GM21723 (cell line): ENCODE data around the gene RGS5.

Source experiments
- ATAC-seq: cut with Tn5 transposase; IDR thresholded peaks from one replicate; pipeline ENCODE4 v1.9.1; 2021; ENCODE audit warnings: mild to moderate bottlenecking, moderate library complexity; ENCODE audit not compliant: unreplicated experiment

The RGS5 gene

DNA sequence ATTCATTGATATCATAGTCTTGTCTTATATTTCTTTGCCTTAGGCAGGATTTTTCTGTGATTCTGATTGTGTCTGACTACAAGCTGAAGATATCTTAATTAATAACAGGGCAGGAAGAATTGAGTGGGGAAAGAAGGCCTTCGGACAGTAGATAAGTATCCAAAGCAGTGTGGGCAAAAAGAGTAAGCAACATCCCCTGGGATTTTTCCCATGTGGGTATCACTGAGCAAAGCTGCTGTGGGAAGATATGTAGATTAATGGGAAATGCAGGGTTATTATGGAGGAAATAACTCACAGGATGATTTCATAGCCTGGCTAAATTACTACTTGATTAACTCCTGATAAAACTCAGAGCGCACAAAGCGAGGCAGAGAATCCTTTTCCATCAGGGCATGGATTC, 55.7 kb downstream of the RGS5 start:
- no peak for ATAC-seq

DNA sequence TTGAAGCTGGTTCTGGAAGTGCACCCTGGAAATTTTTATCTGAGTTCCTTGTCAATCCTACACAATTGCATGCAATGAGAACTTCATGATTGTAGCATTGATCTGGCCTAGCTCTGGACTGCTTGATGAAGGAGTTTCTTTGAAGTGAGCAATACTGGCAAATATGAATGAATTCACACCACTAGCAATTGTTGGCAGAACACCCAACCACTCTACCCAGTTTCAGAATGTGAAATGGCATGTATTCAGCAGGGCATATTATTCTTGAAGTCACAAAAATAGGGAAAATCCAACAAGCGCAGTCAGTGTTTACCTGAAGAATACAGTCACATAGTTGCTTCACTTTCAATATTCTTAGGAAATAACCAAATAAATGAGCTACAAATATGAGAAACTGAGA, 57.3 kb downstream of the RGS5 start:
- ATAC-seq, result no peak

DNA sequence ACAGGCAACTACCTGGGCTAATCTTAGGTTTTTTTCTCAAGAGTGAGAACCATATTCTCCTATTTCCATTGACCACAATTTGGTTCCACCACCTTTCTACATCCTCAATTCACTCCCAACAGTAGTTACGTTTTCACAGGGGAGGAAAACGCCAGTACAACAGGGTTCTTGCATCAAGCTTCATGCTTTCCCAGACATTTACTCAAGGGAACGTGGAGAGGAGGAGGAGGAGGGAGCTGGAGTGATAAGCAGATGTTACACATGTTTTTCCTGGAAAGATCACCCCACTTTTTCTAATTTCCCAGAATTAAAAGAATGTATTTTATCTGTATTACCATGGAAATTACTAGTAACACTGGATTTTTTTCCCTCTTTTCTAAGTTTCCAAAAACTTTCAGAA, 58.3 kb downstream of the RGS5 start:
- ATAC-seq, result no peak

DNA sequence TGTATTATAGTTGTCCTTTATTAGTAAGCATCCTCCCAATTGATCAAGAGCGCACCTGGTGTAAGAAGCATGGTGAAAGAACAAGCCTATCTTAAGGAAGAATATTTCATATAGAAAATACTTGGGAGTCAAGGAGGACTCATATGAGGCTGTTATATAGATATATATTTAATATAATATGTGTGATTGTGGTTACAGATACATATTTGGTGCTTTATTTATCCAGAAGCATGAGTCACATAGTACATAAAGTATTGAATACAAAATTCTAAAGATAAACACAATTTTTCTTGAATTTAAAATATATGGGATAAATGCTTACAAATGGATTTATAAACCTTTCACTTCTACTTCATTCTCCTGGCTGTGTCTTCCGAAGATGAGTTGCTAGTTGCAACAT, 60.6 kb downstream of the RGS5 start:
- no peak for ATAC-seq

DNA sequence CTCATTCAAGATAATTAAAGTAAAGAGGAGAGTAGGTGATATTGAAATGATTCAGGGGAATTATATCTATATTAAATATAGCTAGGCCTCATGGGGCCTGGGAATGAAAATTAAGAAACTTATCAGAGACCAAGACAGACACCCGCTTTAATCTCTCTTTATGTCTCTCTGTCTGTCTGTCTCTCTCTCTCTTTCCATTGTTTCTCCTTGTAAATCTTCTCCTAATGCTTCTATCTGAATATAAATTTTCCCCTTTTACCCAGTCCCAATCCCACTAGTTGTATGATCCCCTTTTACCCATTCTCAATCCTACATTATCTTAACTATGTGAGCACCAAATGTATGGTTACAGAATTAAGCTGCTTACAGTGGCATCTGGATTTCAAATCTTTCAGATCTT, 61.2 kb downstream of the RGS5 start:
- ATAC-seq, result no peak

DNA sequence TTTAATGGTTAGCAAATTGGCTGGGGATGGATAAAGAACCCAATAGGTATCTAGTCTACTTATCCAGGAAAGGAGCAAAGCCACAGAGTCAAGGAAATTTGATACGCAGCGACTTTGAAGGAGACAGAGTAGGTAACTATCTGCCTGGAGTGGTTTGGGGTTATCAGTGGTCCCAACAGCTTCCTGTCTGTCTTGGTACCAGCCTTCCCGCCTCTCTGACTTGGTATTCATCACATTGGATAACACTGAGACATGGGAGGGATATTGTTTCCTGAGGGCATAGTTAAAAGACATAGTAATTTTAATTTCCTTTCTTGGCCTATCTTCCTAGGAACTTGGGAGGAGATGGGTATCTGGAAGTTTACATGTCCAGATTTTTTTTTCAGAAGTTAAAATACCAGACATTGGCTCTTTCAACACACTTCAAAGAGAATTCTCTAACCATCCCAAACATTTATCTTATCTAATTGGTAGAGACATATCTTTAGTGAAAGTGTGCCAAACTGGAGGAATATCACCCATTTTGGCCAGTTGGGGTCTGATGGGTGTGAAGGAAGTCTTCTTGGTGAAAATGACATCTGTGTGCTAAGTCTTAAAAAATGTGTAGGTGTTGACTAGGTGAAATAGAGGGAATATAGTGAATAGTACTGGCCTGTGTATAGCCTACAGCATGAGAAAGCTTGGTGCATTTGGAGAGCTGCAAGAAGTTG, 65.0 kb downstream of the RGS5 start:
- no peak for ATAC-seq

DNA sequence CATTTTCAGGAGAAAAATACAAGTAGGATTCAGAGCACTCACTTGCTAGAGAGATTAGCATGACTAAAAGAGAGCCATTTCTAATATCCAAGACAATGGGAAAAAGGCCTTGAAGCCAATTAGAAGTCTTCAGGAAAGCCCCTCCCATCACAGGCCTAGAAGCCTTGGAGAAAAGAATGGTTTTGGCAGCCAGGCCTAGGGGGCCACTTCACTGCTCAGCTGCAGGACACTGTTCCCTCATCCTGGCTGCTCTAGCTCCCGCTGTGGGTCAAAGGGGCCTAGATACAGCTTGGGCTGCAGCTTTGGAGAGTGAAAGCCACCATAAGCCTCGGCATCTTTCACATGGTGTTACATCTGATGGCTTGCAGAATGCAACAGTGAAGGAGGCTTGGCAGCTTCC, 70.7 kb downstream of the RGS5 start:
- no peak for ATAC-seq

DNA sequence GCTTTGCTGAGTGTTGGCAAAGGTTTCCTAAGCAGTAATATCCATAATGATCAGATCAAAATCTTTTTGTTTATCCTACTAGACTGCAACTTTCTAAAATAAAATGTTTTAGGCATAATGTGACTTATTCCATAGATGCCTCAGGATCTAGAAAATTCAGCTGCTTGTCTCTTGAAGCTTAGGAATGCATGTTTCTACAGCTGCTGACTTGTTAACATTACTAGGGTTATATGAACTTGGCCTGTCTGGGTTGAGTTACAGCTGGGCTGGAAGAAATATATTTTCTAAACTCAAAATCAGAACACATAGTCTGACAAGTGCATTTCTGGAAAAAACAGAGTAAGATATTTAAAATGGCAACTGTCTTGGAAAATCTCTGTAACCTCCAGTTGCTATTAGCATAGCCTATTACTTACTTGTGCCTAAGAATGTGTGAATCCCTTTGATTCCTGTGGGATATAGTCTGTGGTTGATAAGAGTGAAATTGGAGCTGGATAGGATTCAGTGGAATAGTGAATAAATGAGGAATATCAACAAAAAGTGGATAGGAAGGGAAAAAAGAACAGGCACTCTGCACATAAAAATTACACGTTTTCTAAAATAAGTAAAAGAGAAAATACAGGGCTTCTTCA, 72.4 kb downstream of the RGS5 start:
- ATAC-seq, result no peak

DNA sequence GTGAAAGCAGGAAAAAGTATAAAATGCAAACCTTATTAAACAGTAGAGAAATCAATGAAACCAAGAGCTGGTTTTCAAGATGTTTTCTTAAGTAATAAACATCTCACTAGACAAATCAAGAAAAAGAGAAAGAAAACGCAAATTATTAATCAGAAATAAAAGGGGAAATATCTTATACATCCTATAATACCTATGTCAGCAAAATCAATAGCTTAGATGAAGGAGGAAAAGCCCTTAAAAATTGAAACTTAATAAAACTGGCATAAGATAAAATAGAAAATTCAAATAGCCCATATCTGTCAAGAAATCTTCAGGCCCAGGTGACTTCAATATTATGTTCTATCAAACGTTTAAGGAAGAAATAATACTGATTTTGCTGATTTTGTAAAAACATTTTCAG, 74.4 kb downstream of the RGS5 start:
- no peak for ATAC-seq

DNA sequence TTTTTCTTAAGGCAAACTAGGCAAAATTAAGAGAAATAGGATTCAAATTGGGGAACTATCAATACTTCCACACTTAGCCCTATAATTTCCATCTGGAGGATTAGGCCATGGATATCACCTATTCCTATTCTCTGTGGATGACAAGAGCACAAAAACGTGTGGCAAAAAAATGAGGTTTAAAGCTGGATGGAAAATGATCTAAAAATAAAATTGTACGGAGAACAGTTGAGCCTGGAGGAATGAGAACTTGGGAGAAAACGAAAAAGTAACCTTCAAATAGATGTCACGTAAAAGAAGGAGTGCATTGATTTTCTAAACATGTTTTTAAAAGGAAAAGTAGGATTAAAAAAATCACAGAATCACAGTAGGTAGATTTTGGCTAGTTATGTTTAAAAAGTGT, 77.9 kb downstream of the RGS5 start:
- no peak for ATAC-seq

DNA sequence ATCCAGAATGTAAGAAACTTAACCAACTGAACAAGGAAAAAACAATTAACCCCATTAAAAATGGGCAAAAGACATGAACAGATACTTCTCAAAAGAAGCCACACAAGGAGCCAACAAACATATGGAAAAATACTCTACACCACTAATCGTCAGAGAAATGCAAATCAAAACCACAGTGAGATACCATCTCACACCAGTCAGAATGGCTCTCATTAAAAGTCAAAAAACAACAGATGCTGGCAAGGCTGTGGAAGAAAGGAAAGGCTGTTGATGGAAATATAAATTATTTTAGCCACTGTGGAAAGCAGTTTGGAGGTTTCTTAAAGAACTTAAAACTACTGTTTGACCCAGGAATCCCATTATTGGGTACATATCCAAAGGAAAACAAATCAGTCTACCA, 82.3 kb downstream of the RGS5 start:
- ATAC-seq, result no peak

DNA sequence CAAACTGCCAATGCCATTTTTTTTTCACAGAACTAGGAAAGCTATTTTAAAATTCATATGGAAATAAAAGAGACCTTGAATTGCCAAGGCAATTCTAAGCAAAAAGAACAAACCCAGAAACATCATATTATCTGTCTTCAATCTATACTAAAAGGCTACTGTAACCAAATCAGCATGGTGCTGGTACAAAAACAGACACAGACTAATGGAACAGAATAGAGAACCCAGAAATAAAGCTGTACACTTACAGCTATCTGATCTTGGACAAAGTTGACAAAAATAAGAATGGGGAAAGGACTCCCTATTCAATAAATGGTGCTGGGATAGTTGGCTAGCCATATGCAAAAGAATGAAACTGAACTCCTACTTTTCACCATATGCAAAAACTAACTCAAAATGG, 83.0 kb downstream of the RGS5 start:
- ATAC-seq, result no peak

DNA sequence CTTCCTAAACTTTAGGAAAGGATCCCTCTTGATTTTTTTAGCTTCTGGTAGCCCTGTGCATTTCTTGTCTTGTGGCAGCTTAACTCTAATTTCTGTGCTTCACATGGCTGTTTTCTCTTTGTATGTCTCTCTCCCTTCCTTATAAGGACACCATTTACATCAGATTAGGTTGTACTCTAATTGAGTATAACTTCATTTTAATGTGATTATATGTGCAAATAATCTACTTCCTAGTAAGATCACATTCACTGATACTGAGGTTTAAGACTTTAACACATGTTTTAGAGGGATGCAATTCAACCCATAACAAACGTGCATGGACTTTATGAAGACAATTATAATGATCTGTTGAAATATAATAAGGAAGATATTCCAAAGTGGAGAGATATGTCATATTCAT, 86.8 kb downstream of the RGS5 start:
- no peak for ATAC-seq

DNA sequence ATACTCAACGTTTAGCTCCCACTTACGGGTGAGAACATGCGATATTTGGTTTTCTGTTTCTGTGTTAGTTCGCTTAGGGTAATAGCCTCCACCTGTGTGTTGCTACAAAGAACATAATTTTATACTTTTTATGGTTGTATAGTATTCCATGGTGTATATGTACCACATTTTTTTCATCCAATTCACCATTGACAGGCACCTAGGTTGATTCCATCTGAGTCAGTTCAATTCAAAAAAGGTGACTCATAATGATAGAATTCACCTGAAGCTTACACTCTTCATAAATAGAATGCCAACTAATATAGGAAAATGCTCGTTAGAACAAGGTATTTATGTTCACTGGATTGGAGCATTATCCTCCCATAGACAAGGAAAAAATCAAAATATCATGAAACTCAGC, 95.1 kb downstream of the RGS5 start:
- no peak for ATAC-seq

DNA sequence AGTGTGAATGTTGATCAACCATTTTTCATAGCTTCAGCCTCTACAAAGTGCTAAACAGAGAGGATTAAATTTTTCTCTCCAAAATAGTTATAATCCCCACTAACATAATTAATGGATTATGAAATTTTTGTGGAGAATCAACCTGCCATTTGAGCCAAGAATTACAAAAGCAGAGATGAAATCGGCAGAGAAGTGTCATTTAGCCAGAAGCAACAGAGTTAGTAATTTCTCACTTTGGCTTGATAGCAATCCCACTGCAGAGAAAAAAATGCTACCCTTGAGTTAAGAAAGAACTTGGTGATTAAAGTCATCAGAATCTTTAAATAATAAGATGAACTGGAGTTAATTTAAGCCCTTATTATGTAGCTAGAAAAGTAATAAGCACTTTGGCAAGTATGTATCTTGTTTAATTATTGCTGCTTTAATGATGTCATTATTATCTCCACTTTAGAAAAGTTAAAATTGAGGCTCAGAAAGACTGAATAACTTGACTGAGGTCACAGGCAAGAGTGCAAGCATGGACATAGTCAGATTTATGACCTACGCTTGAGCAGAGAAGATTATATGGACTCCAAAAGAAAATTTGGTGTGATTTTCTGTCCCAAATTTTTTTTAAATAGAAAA, 96.2 kb downstream of the RGS5 start:
- no peak for ATAC-seq

DNA sequence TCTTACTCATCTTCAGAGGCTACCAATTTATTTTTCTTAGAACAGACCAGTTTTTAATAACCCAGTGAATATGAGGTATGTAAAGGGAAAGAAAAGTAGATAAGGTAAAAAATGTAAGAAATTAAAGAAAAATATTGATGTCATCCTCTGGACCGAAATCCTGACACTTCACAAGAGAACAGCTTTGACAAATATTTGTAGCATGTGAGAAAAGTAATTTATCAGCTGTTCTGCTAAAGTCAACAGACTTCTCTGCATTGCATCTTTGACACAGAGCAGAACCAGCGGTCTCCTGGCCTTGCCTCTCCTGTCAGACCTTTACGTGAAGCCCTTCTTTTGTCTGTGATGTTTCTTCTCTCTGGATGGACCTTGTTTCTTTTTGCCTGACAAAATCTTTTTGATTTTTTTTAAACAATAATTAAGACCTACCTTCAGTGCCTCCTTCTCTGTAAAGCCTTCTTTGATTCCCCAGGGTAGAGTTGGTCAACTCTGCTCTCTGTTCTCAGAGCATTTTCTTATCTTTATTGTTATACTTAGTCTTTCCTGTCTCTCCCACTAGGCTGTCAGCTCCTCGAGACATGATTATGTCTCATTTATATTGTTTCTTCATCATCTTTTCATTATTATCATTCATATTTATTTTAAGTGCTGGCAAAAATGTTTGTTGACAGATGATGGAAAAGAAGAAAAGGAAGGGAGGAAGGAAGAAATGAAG, 98.2 kb downstream of the RGS5 start:
- ATAC-seq, result no peak

DNA sequence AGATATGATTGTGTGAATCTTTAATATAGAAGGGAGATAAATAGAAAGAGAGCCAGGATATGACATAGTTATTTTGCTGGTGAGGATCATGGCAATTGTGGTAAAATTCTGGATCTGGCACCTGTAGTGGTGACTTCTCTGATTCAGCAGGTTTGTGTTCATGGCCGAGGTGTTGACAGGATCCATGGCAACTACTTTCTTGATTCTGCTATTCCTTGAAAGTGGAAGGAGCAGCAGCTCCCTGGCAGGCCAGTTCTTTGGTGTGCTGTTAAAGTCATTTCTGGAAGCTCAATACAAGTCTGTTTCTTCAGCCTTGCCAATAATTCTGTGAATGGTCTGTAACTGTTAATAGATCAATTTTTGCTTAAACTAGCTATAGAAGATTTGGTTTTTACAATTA, 100.1 kb downstream of the RGS5 start:
- no peak for ATAC-seq

DNA sequence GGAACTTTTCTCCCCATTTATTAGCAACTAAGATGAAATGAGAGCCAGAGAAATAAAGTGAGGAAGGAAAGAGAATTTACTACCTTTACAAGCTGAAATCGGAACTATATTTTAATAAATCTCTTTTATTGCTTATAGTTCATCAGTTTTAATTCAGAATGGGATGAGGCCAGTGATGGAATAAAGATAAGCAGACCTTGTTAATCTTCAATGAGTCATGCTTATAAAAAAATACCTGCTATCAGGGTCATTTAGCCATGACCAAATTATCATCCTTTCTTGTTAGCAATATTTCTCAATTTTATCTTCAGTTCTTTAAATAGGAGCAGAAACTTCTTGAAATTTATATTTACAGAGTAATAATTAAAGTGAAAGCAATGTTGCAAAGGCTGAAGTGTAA, 107.5 kb downstream of the RGS5 start:
- no peak for ATAC-seq

DNA sequence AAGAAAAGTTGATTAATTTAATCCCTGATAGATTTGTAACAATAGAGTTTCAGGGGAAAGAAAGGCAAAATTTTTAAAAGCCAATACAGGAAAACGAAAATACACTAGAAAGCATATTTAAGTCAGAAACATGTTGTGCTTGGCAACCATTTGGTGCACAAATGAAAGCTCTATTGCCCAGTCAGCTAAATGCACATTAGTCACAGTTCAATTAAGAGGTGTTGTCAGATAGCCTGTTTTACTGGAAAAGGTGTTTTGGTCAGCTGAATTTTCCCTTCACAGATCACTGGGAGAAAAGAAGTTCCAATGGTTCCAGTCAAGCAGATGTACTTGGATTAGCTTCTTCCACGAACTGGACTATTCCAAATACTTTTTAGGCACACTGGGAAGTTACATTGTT, 108.1 kb downstream of the RGS5 start:
- ATAC-seq, result no peak

DNA sequence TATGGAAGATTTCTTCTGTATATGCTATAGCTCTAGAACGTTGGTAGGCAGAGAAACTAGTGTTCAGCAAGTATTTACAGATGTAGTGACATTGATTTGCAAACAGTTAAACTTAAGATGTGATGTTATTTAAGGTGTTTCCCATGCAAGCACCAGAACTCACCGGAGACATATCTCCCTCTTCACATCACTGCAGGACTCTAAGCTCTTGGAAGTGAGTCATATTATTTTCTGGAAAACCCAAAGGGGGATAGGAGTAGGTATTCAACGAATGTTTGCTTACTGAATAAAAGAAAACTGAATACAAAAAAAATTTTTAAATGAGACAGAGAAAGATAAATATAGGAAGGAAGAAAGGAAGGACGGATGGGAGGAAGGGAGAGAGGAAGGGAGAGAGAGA, 108.5 kb downstream of the RGS5 start:
- ATAC-seq, result no peak

DNA sequence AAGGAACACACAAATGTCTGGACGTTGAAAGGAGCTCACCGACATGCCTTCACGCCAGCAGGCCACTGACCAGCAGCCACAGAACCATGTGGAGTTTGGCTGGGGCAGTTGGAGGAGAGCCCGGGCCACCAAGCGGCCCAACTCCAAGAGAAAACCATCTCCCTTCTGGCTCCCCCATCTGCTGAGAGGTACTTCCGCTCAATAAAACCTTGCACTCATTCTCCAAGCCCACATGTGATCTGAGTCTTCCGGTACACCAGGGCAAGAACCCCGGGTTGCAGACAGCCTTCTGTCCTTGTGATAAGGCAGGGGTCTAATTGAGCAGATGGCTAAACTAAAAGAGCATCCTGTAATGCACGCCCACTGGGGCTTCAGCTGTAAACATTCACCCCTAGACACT, 109.1 kb downstream of the RGS5 start:
- no peak for ATAC-seq

DNA sequence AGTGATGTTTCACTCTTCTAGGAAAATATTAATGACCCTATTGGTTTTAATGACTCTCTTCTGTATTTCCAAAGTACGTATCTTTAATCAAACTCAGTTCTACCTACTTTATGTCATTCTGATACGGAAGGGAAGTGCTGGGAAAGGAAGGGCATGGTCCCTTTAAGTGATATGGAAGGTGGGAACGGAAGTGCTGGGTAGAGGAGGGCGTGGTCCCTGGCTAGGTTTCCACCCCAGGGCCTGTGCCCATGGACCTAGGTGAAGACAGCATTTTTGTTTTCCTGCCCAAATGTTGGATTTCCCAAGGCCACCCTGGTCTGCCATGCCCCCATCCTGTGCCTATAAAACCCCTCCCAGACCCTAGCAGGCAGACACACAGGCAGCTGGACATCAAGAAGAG, 109.5 kb downstream of the RGS5 start:
- no peak for ATAC-seq
